MCF 10A (cell line): ENCODE measurements around the gene PDLIM7. TPM values are rescaled to one million over a fixed set of nuclear protein-coding genes. Genes with fewer than 3 reads are reported as not detected.
"Not testable (repeated sequence)": the region's sequence is repeated elsewhere in the genome, so short reads cannot be mapped to it uniquely, and the experiment has no call there.

Experiments
- BruUV-seq: library from RNA; stranded (reverse); fragments of 400-500 nt; replicated peaks from 2 replicates; lab custom pipeline; 2021; lab: Mats Ljungman, UMichigan
- CTCF ChIA-PET: fragments of 300-600 bp; sonication (Branson Sonifier 250); formaldehyde crosslinking; extraction: SDS; loops from one replicate; lab custom pipeline; 2021; ENCODE audit warnings: antibody characterized with exemption, inconsistent platforms; lab: Yijun Ruan, JAX
- POLR2A ChIA-PET: fragments of 300-600, 350-650 bp; sonication (Branson Sonifier 250); formaldehyde crosslinking; extraction: SDS; loops from one replicate; lab custom pipeline; 2020; ENCODE audit warnings: antibody characterized with exemption, inconsistent platforms; lab: Yijun Ruan, JAX
- DNase-seq: peaks from one replicate; pipeline ENCODE4 v3.0.0-alpha.2; 2018; ENCODE audit not compliant: unreplicated experiment
- H3K27ac Mint-ChIP-seq: one replicate; pipeline ENCODE4 v1.8.0; 2022; ENCODE audit warnings: mild to moderate bottlenecking, low read depth, mixed read lengths; ENCODE audit not compliant: unreplicated experiment
- H3K27me3 Mint-ChIP-seq: one replicate; pipeline ENCODE4 v1.8.0; 2022; ENCODE audit warnings: mixed read lengths; ENCODE audit not compliant: insufficient read depth, unreplicated experiment
- H3K36me3 Mint-ChIP-seq: one replicate; pipeline ENCODE4 v1.8.0; 2022; ENCODE audit warnings: mild to moderate bottlenecking, moderate library complexity, mixed read lengths; ENCODE audit not compliant: insufficient read depth, unreplicated experiment
- H3K4me1 Mint-ChIP-seq: one replicate; pipeline ENCODE4 v1.8.0; 2022; ENCODE audit warnings: mixed read lengths; ENCODE audit not compliant: insufficient read depth, unreplicated experiment
- H3K4me3 Mint-ChIP-seq: one replicate; pipeline ENCODE4 v1.8.0; 2022; ENCODE audit warnings: mild to moderate bottlenecking, moderate library complexity, mixed read lengths; ENCODE audit not compliant: unreplicated experiment
- H3K9me3 Mint-ChIP-seq: one replicate; pipeline ENCODE4 v1.8.0; 2022; ENCODE audit warnings: mixed read lengths; ENCODE audit not compliant: unreplicated experiment
- intact Hi-C: fragments of 100-400 bp; cut with micrococcal nuclease; formaldehyde crosslinking; loops from 2 replicates; pipeline ENCODE4 v1.14.1; 2022
- total RNA-seq: library from RNA; stranded (reverse); gene quantifications from 2 replicates; pipeline ENCODE4 v1.2.3, GENCODE V29; 2022
- TF ChIP-seq, protein P1 (sequence below): fragments of 200-600 bp; IDR thresholded peaks from one replicate; pipeline ENCODE4 v1.8.0; 2022; ENCODE audit warnings: antibody characterized with exemption, mild to moderate bottlenecking; ENCODE audit not compliant: unreplicated experiment

The PDLIM7 gene
- total RNA-seq, 1 experiment from 2014 or later, result 257 TPM

DNA sequence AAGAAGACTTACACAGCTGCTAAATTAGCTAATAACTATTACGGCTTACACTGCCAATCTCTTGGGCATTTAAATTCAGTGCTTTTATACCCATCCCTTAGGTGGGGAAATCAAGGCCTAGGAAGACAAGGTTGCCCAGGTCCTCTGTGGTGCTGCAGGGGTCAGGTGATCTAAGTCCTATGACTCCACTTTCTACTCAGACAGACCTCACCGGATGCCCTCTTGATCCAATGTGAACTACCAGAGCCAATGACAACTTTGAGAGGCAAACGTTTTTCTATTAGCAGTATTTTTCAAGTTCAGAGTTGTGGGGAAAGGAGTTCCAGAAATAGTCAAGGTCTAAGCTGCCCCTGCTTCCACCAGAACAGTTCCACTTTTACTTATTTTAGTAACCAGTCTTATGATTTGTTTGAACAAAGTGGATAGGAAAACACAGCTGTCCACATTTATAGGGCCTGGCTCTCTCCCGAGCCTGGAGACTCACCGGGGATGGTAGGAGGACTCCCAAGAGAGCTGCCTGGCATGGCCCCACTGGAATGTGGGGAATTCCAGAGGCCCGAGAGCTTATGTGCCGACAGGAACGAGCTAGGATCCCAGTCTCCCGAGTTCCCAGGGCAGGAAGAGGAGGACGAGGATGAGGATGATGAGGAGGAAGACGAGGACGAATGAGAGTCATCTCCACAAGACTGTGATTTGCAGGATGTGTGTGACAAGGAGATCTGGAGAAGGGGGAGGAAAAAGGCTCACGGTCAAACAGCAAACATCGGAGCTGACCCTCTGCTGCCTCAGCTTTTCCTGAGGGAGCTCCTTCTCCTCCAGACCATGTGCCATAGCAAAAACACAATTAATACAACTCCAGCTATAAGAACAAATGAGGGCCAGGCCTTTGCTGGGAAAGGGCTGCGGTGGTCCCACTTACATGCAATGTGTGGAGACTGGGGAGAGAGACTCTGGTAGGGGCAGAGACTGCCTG, 40.3 kb upstream of the PDLIM7 start:
- Mint-ChIP-seq H3K9me3 (no peaks in the 10 kb centered on the region), H3K27ac (peak overlapping the region; percentile 2), H3K36me3 (peaks cover 44% of the 10 kb centered on the region), H3K4me3 (no peak overlapping the region), H3K27me3 (no peaks in the 10 kb centered on the region), H3K4me1 (peaks cover 30% of the 10 kb centered on the region)
- DNase-seq, result peak; percentile 45
- TF ChIP-seq, protein P1, sequence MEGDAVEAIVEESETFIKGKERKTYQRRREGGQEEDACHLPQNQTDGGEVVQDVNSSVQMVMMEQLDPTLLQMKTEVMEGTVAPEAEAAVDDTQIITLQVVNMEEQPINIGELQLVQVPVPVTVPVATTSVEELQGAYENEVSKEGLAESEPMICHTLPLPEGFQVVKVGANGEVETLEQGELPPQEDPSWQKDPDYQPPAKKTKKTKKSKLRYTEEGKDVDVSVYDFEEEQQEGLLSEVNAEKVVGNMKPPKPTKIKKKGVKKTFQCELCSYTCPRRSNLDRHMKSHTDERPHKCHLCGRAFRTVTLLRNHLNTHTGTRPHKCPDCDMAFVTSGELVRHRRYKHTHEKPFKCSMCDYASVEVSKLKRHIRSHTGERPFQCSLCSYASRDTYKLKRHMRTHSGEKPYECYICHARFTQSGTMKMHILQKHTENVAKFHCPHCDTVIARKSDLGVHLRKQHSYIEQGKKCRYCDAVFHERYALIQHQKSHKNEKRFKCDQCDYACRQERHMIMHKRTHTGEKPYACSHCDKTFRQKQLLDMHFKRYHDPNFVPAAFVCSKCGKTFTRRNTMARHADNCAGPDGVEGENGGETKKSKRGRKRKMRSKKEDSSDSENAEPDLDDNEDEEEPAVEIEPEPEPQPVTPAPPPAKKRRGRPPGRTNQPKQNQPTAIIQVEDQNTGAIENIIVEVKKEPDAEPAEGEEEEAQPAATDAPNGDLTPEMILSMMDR, result no peak
- intact Hi-C loops, result no loop called here
- POLR2A ChIA-PET, result interaction anchor here (0.6 to 1.9 kb wide), 3 partner anchors 8 to 133 kb away, joined by 3 to 8 read pairs (median 3); no protein-coding TSS in a partner anchor
- CTCF ChIA-PET, result interaction anchor here (1.0 kb wide), 2 partner anchors 16 to 37 kb away, joined by 3 to 7 read pairs; no protein-coding TSS in a partner anchor
- BruUV-seq, result no TSS peak

DNA sequence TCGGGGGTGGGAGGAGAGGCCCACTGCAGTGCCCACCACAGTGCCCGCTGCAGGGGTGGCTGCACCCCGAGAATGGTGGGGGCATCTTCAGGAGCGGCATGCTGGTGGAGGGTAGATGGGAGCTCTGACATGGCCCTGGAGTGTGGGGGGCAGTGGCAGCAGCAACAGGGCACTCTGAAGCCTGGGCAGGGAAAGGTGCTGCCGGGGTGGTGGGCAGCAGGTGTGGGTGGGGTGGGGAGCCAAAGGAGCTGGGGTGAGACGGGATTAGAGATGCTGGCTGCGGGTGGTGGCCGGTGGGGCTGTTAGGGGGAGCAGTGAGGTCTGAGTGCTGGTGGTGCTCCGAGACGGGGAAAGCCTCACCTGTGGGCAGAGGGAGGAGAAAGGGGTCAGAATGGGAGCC, 39.0 kb upstream of the PDLIM7 start:
- Mint-ChIP-seq H3K36me3 (peaks cover 56% of the 10 kb centered on the region), H3K27ac (no peak overlapping the region), H3K4me3 (no peak overlapping the region), H3K4me1 (peaks cover 25% of the 10 kb centered on the region), H3K9me3 (no peaks in the 10 kb centered on the region), H3K27me3 (no peaks in the 10 kb centered on the region)
- POLR2A ChIA-PET, result interaction anchor here (0.8 to 2.1 kb wide), 3 partner anchors 9 to 17 kb away, joined by 3 to 8 read pairs (median 6); no protein-coding TSS in a partner anchor
- no TSS peak for BruUV-seq
- DNase-seq, result no peak
- TF ChIP-seq, protein P1, result no peak
- CTCF ChIA-PET, result no interaction called here
- intact Hi-C loops, result no loop called here

DNA sequence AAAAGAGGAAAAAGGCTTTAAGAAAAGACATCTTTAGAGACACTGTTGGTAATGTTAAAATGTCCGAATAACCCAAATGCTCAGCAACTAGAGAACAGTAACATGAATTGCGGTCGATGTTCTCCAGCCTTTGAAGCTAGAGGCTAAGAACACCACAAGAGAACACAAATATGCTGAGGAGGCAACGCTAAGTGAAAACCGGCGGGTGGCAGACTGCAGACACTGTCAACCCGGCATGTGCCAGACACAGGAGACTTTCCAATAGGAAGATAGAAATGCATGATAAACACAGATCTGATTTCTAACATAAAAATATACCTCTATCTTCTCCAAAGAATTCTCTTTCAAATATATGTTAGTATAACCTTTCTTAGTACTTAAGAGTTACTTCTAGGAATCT, 37.7 kb upstream of the PDLIM7 start:
- ChIA-PET POLR2A (interaction anchor here (1.4 to 2.1 kb wide), 2 partner anchors 10 to 13 kb away, joined by 3 to 6 read pairs; no protein-coding TSS in a partner anchor), CTCF (interaction anchor here (0.7 to 1.9 kb wide), 3 partner anchors 8 to 80 kb away, joined by 3 to 5 read pairs (median 4); no protein-coding TSS in a partner anchor)
- DNase-seq, result no peak
- no peaks in the 10 kb centered on the region for H3K27me3 Mint-ChIP-seq
- intact Hi-C loops, result no loop called here
- H3K4me1 Mint-ChIP-seq, result peaks cover 15% of the 10 kb centered on the region
- TF ChIP-seq, protein P1, result no peak
- H3K9me3 Mint-ChIP-seq, result no peaks in the 10 kb centered on the region
- H3K27ac Mint-ChIP-seq, result no peak overlapping the region
- peaks cover 64% of the 10 kb centered on the region for H3K36me3 Mint-ChIP-seq
- no peak overlapping the region for H3K4me3 Mint-ChIP-seq
- BruUV-seq, result no TSS peak

DNA sequence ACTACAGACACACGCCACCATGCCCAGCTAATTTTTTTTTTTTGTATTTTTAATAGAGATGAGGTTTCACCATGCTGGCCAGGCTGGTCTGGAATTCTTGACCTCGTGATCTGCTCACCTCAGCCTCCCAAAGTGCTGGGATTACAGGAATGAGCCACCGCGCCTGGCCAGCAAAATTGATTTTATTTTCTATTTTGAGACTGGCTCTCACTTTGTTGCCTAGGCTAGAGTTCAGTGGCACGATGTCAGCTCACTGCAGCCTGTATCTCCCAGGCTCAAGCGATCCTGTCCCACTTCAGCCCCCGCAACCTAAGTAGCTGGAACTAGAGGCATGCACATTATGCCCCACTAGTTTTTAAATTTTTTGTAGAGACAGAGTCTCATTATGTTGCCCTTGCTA, 37.0 kb upstream of the PDLIM7 start:
- CTCF ChIA-PET, result interaction anchor here (0.9 to 1.9 kb wide), 4 partner anchors 9 to 33 kb away, joined by 3 to 6 read pairs (median 4); no protein-coding TSS in a partner anchor
- POLR2A ChIA-PET, result interaction anchor here (1.4 to 2.1 kb wide), 2 partner anchors 11 to 12 kb away, joined by 3 to 6 read pairs; no protein-coding TSS in a partner anchor
- Mint-ChIP-seq H3K36me3 (peaks cover 71% of the 10 kb centered on the region), H3K4me1 (peaks cover 12% of the 10 kb centered on the region)
- DNase-seq, H3K27ac Mint-ChIP-seq, H3K4me3 Mint-ChIP-seq, H3K27me3 Mint-ChIP-seq, intact Hi-C loops, H3K9me3 Mint-ChIP-seq, BruUV-seq: not testable (repeated sequence)
